Gastroesophageal sphincter (tissue), 3 donors: ENCODE results near the gene COMP.

ENCODE experiments used
- CTCF ChIP-seq, 4 experiments: fragments of 200-600 bp in 2 of 4; fragments of 450-650 bp in 2 of 4; sonication (generic) in 1 of 4; IDR thresholded peaks; one replicate each; pipeline ENCODE4 v1.5.1; 2017 to 2019; ENCODE audit warnings: antibody characterized with exemption in 4 of 4, mild to moderate bottlenecking in 2 of 4, moderate library complexity in 2 of 4
- EP300 ChIP-seq: sonication (generic); formaldehyde crosslinking; IDR thresholded peaks from one replicate; pipeline ENCODE4 v1.6.1; 2017; ENCODE audit warnings: antibody characterized with exemption, mild to moderate bottlenecking
- POLR2A ChIP-seq, 2 donors: fragments of 450-650 bp; IDR thresholded peaks; one replicate each; pipeline ENCODE4 v1.6.1; 2017; ENCODE audit warnings: antibody characterized with exemption in 2 of 2, mild to moderate bottlenecking in 2 of 2, moderate library complexity in 1 of 2

GRCh38 chr19:18749362-18750231, 41.5 kb downstream of the COMP start:
- TF ChIP-seq CTCF (IDR thresholded peaks at IDR 0.05) (no peak), POLR2A (IDR thresholded peaks at IDR 0.05) (no peak), EP300 (no peak)
